GM19372 (cell line): Measurements from ENCODE around the gene FYB2.
A peak's percentile ranks its signal among the peaks of the same experiment; 100 is the strongest.

ENCODE experiments used
- ATAC-seq: cut with Tn5 transposase; IDR thresholded peaks from one replicate; pipeline ENCODE4 v1.9.1; 2021; ENCODE audit warnings: mild to moderate bottlenecking, low read depth, moderate library complexity; ENCODE audit not compliant: unreplicated experiment

The FYB2 gene

DNA sequence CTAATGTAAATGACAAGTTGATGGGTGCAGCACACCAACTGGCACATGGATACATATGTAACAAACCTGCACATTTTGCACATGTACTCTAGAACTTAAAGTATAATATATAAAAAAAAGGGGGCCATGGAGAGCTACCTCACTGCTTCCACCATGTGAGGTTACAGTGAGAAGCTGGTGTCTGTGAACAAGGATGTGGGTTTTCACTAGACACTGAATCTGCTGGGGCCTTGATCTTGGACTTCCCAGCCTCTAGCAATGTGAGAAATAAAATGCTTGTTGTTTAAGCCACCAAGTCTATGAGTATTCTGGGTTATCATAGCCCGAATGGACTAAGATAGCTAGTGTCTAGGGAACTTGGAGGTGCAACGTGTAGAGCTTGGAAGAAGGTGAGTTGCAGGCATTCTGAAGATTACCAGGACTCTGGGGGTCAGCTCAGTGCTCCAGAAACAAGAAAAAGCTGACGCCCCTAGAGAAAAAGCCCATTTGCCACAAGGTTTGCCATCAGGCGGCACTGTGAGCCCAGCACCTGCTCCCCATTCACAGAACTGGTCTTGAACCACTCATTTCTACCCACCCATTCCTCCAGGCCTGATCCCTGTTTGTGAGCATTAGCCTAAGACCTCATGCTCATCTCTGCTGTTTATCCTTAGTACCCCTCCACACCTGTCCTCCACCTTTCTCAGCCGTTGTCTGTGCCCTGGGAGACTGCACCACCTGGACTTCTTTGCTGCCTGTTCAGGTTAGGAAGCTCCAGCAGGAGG is 15.1 kb upstream of the FYB2 start:
- no peak for ATAC-seq

DNA sequence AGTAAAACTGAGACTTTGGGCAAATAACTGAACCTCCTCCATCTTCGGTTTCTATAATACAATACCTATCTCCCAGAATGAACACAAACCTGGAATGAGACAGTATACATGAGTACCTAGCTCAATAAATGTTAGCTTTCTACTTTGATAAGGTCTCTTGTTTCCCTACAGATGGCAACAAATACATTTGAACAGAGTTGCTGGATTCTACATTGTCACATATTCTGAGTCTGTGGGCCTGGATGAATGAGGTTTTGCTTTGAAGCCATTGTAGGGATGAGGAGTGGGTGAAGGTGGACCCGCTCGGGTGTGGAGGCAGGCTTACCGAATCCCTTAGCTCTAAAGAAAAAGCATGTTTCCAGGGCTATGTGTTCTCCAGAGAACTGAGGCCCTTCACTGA is 13.9 kb upstream of the FYB2 start:
- ATAC-seq, result no peak

DNA sequence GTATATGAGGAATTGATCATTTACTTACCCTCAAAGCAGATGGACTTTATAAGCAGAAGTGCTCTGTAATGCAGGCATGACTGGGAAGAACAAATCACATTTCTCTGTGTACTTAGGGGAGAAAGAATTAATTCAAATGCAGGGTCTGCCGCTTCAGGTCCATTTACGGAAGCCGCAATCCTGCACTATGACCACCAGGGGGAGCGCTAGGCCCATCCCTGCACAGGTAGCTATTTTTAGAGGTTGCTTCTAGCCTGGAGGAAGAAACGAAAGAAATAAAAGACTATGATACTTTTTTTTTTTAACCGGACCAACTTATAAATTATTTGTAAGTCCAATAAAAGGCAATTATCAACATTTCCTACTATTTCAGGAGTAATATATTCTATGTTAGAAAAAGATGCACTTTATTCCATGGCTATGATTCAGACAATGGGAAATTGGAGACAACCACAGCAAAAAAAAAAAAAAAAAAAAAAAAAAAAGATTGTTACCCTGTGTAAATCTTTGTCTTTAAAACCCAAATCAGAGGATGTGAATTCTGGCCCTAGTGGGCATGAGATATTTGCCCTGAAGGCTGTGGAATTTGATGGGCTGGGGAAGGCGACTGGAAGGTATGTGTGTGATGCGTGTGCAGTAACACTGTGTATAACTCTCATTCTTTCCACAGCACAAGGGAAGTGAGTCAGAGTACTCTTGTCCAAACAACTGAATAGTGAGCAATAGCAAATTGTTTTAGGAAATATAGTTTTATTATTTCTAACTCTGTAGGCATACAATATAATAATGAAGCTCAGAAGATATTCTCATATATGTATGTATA is 12.9 kb upstream of the FYB2 start:
- peak; percentile 85 for ATAC-seq

DNA sequence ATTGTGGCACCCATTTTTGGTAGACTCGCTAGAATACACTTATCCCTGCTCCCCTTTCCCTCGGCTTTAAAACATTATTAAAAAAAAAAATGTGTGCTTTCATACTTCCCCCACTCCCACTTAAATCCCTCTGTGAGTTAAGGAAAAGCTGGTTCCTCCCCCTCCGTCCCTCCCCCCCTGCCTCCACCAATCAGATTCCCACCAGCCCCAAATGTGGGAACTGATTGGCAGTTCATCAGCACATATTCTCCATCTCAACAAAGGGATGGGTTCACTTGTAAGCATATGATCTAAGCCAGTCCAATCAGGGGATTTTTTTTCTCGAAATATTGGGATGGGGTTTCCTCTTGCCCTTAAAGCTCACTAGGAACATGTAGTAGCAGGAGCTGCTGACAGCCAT is 10.8 kb upstream of the FYB2 start:
- no peak for ATAC-seq

DNA sequence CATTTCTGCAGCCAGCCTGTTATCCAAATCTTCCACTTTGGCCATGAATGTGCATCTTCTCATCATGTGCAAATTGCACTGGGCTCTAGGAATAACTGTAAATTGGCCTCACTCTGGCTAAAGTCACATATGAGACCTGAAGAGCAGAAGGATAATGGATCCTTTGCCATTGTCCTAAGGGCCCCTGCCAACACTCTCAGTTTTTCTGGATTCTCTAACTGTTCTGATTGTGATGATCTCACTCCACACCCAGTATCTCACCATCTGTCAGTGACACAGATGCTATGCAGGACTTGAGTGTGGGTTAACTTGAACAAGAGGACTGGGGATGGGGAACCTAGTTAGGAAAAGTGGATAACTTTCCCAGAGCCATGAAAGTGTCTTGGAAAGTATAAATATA is 8.5 kb upstream of the FYB2 start:
- ATAC-seq, result no peak

DNA sequence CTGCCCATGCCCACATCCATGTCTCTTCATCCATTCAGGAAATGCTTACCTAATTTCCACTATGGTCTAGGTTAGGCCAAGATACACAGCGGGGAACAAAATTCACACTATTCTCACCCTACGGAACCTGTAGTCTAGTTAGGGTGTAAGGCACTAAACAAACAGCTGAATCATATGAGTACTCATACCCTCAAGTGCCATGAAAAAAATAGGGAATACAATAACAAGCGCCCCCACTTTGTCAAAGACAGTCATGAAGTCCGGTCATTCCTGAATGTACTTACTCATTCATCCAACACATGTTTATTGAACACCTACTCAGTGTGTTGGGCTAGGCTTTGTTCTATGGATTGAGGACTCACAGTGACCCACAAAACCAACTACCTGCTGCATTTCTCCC is 6.2 kb upstream of the FYB2 start:
- no peak for ATAC-seq

DNA sequence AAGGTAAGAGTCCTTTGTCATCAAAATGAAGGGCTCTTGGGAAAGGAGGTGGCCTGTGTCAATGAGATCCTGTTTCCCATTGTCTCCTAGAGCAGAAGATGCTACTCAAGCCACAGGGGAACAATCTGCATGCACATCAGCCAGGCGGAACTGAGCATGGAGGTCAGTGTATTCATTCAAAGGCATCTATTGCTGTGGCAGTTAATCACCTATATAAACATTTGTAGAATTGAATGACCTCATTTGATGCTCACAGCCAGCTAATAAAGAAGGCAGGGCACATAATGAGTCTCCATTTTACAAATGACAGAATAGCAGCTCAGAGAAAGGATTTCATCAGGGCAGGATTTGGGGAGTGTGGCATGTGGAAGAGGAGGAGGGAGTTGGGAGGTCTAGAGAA is 5.7 kb upstream of the FYB2 start:
- no peak for ATAC-seq

DNA sequence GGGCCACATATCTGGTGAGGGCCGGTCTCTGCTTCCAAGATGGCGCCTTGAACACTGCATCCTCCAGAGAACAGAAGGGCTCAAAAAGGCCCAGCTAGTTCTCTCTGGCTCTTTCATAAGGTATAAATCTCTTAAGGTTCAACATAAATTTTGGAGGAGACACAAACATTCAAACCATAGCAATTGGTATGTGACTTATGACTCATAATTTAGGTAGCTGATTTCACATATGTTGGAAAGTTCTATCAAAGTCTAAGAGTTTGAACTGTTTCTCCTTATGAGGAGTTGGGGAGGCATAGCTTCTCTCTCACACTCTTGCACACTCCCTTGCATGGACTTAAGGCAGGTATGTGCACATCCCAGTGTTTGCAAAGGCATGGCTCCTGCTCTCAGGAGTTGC is 5.1 kb upstream of the FYB2 start:
- no peak for ATAC-seq

DNA sequence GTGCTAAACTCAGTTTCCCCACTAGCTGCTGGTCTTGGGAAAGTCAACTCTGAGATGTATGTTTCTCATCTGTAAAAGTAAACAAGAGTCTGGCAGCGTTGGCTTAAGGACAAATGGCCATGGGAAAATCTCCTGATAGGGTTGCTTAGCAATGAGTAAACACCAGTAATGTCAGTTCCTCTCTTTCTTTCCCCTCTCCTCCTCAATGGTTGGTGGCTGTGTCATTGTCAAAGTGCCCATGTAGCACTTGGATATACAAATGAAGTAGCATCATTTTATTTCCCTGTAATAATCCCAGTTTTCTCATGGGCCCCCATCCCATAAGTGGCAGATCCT is 2.2 kb upstream of the FYB2 start:
- ATAC-seq, result no peak

DNA sequence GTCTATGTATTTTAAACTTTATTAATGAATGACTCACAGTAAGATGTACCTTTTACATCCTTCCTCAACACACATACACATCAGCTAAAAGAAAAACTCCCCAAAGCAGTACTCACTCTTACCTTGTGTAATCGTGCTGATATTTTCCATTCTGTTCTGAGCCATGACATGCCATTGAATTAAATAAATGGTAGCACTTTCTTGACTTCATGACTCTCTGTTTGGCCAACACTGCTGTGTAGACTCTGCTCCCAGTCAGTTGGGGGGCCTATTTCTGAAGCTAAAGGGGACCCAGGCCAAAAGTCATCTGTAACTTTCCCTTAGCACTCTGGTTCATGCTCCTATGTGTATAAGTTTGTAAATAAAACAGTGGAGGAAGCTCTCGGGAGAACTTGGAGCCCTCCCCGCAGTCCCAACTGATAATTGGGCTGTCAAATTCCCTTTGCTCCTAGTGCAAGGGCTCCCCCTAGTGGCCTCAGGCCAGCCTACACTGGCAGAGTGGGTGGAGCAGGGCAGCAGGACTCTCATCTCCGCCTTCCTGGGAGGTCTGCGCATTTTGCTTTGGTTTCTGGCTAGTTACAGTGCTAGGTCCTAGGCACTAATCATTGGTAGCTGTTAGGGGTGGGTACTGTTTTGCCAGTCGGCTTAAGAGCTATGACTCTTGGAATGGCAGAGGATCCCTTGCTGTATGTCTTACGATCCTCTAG is 1.7 kb upstream of the FYB2 start:
- ATAC-seq, result peak; percentile 72

DNA sequence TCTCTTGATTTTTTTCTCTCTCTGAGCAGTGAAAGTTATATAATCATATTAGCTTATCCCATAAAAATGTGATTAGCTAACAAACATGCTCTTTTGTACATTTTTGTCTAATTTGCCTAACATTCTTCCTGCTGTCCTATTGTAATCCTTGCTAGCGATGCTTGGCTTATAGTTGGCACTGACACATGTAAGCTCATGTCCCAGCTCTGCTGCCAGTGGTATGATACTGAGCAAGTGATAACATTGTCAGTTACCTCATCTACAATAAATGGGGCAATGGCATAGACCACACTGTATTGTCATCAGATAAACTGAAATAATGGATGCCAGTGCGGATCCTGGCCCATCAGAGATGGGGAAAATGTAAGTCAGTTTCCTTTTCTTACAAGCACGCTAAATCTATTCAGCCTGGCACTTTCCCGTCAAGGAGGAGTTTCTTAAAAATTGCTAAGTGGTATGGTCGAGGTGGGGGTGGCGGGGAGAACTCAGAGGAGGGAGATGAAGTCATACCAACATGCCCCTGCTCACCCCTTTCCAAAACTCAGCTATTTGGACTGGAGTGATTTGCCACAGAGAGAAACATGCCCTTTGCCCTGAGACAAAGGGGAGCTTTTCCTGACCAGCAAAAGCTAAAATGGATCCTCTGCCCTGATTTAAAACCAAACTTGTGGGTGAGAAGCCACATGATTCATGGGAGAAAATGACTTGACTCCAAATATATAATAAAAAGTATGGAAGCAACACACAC is 1.3 kb downstream of the FYB2 start:
- ATAC-seq, result no peak

DNA sequence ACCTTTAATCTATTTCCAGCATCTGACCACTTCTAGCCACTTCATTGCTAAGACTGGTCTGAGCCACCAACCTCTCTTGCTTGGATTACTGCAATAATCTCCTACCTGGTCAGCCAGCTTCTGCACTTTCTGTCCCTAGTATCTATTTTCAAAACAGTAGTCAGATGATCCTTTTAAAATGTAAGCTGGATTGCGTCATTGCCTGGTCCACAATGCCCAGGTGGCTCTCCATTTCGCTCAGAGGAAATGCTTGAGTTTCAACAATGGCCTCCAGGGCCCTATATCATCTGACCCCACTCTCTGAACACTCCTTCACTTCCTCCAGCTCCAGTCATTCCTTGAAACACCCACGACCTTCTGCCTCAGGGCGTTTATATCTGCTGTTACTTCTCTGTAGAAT is 2.3 kb downstream of the FYB2 start:
- peak; percentile 55 for ATAC-seq

DNA sequence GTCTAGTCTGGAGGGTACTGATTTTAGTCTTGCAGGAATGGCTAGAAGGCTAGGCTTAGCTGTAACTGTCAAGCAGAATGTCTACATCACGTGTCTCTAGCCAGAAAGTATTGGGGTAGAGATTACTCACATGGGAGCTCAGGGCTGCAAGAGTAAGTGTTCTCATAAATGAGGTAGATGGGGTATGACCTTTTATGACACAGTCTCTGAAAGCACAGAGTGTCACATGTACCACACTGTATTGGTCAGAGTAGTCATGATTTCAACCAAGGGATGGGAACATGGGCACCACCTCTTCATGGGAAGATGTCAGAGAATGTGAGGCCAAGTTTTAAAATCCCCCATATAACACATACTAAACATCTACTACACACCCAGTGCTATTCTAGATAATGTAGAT is 2.9 kb downstream of the FYB2 start:
- no peak for ATAC-seq

DNA sequence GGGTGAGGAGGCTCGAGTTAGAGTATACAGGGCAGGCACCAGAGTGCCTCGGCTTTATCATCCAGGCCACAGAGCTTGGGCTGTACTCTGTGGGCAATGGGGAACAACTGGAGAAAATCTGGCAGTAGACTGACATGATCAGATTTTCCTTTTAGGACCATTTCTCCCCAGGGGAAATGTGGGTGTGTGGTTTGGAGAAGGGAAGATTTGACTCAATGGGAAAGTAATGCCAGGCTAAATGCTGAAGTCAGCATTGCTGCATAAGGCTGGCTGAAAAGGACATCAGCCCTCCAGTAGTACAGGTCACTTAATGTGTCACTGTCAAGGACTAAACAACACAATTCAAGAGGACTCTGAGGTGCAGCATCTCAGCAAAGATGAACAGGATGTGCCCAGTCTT is 5.0 kb downstream of the FYB2 start:
- no peak for ATAC-seq

DNA sequence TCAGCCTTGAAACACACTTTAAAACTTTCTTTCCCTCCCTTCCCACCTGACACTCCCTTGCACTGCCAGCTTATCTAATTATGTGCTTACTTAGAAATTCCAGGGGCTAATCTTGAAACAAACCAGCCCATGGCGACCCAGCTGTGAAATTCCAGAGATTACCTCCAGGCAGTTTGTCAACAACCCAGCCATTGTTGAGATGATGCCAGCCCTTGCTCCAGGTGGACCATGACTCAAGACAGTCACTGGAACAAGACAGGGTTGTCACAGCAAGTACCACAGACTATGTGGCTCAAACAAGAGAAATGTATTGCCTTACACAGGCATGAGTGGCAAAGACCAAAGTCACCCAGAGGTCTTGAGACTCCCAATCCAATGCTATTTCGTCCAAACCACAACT is 7.9 kb downstream of the FYB2 start:
- no peak for ATAC-seq

DNA sequence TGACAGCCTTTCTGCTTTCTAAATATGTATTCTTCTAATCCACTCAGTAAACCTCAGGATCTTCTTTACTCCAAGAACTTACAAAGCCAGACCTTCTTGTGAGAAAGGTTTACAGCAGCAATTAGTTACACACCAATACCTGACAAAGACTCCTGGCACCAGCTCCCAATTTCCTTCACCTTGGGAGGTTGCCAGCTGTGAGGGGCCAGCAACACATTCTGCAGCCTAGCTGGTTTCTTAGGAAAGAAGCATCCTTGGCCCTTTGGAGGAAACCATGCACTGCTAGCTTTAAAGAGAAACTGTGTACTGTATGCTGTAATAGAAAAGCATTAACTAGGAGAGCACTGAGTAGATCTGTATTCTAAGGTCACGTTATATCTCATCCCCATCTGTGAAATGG is 10.8 kb downstream of the FYB2 start:
- no peak for ATAC-seq

DNA sequence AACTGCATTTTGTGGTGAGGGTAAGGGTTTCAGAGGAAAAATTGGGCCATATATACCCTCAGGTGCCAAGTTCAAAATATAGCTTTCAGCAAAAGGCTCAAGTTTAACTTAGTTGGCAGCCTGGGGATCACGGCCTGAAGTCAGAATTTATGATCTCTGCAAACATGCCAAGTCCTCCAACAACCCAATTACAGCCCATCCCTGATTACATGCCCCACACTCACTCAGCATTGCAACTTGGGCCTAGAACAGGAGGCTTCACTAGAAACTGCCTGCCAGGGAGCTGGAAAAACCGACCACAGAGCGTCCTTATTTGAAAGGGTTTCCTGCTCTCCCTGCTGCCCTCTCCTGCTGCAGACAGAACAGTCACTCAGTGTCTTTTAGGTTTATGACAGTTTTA is 12.4 kb downstream of the FYB2 start:
- ATAC-seq, result no peak

DNA sequence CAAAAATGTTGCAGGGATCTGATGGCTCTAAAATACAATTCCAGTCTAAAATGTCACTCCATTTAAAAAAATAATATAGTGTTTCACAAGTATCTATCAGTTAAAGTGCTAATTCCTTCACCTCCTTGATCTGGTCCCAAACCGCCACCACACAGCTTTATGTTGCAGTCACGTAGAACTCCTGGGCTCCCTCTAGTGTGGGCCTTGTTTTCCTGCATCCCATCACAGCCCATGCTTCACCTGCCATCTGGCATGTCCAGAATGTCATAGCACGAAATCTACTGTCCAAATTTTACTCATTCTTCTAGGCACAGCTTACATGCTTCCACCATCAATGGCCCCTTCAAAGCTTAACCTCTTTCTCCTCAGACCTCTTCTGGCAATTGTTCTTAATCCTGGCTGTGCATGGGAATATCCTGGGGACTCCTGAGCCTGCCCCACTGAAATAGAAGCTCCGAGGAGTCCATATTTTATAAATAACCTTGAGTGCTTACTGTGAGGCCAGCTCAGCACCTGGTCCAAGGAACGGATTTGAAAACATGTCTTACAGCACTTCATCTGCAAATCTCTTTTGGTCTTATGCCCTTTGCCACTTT is 15.5 kb downstream of the FYB2 start:
- ATAC-seq, result peak; percentile 78

DNA sequence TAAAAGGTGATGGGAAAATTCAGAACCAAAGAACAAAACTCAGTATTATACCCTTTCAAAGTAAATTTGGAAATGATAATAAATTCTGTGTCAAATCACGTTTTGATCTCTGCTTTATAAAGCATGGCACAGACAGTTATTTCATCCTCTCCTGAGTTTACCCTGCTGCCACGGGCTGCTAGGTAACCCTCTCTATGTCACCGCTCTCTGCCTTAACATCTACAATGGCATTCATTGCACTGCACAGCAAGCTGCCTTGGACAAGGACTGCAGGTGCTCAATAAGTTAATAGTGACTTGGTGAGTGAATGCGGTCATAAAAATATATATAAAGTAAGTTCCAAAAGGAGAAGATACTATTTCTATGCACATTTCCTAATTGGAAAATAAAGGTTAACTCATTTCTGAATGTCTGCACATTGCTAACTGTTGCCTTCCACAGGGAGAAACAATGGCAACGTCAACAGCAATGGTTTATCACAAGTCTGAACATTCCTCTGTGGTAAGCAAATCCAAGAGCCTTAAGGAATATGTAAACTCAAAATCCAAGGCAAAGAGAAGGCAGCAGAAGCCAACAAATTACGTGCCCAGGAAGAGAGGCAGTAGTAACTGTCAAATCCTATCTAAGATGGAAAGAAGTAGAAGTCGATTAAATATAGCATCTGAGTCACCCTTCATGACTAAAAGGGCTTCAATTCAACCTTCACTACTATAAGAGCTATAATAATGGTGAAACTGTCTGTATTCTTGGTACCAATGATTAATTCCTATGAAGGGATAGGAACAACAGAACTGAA is 19.4 kb downstream of the FYB2 start:
- no peak for ATAC-seq

DNA sequence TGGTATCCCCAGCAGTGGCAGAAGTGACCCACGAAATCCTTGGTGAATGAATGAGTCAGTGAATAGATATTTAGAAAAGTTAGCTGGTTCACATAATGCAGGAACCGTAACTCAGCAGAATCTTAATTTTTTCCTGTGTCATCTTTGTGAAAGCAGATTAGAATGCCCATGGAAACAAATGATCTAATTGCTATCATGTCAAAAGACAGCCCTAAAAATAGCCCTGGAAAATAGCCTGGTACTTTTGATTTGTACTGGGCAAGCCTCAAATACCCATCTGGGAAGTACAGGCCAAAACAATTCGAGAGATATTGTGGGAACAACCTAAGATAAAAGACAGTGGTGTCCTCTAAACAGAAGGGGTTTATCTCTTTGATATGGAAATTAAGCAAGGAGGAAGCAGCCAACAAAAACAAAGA is 21.1 kb downstream of the FYB2 start:
- ATAC-seq, result no peak
